ENCODE data around the gene SLC66A2. TPM values are rescaled to one million over a fixed set of nuclear protein-coding genes. Genes with fewer than 3 reads are reported as not detected.
A peak's percentile ranks its signal among the peaks of the same experiment; 100 is the strongest.

The SLC66A2 gene
- total RNA-seq, 4 donors from 2014 or later = 30.4 to 49.6 (median 35.1) TPM

GRCh38 chr18:79954791-79955190 is 3.3 kb upstream of the SLC66A2 start:
- Histone ChIP-seq H3K9me3 (no peaks in the 10 kb centered on the region), H3K27ac (peak overlapping the region in 3 of 4 donors; percentile 52 to 72 (median 72)), H3K36me3 (no peaks in the 10 kb centered on the region), H3K27me3 (no peaks in the 10 kb centered on the region), H3K4me3 (no peak overlapping the region), H3K4me1 (peaks cover 12 to 65% (median 27%) of the 10 kb centered on the region in 3 donors)
- intact Hi-C loops (cut with DNase I) = no loop called here
- no peak for TF ChIP-seq POLR2A (IDR thresholded peaks at IDR 0.05)
- TF ChIP-seq, protein P1, sequence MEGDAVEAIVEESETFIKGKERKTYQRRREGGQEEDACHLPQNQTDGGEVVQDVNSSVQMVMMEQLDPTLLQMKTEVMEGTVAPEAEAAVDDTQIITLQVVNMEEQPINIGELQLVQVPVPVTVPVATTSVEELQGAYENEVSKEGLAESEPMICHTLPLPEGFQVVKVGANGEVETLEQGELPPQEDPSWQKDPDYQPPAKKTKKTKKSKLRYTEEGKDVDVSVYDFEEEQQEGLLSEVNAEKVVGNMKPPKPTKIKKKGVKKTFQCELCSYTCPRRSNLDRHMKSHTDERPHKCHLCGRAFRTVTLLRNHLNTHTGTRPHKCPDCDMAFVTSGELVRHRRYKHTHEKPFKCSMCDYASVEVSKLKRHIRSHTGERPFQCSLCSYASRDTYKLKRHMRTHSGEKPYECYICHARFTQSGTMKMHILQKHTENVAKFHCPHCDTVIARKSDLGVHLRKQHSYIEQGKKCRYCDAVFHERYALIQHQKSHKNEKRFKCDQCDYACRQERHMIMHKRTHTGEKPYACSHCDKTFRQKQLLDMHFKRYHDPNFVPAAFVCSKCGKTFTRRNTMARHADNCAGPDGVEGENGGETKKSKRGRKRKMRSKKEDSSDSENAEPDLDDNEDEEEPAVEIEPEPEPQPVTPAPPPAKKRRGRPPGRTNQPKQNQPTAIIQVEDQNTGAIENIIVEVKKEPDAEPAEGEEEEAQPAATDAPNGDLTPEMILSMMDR (IDR thresholded peaks at IDR 0.05) = no peak
- no peak for DNase-seq
- WGBS, 2 donors = 89 to 95% methylated on average over 4 to 5 of the region's 5 CpGs

DNA sequence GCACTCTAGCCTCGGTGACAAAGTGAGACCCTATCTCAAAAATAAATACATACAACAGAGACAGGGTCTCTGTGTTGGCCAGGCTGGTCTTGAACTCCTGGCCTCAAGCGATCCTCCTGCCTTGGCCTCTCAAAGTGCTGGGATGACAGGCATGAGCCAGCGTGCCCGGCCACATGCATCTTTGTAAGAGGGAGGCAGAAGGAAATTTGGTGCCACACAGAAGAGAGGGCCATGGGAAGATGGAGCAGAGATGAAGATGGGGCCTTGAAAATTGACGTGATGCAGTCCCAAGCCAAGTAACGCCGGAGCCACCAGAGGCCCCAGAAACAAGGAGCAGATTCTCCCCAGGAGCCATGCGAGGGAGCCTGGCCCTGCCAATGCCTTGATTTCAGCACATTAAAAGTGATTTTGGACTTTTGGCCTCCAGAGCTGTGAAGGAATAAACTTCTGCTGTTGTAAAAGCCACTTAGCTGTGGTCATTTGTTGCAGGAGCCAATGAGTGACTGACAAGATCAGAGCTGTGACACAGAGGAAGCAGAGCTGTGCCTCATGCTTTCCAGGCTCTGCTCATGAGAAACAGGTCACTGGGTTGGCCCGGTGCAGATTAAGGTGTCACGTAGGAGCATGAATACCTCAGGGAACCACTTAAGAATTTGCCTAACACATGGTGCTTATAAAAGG is 2.7 kb upstream of the SLC66A2 start:
- H3K27ac ChIP-seq = peak overlapping the region in 3 of 4 donors; percentile 52 to 72 (median 72)
- no peaks in the 10 kb centered on the region for H3K27me3 ChIP-seq
- DNase-seq = no peak
- H3K9me3 ChIP-seq = no peaks in the 10 kb centered on the region
- H3K36me3 ChIP-seq = peaks cover 0 to 5% (median 0%) of the 10 kb centered on the region in 3 donors
- peaks cover 18 to 66% (median 28%) of the 10 kb centered on the region in 3 donors for H3K4me1 ChIP-seq
- no peak for TF ChIP-seq POLR2A (IDR thresholded peaks at IDR 0.05)
- TF ChIP-seq, protein P1 (IDR thresholded peaks at IDR 0.05) = no peak
- 58 to 75% methylated on average over 7 to 8 of the region's 10 CpGs for WGBS, 2 donors
- H3K4me3 ChIP-seq = no peak overlapping the region
- intact Hi-C loops (cut with DNase I) = no loop called here

- H3K4me3 ChIP-seq = peak overlapping the region in 2 of 4 donors; percentile 86 to 99
- DNase-seq = no peak
- peaks cover 0 to 13% (median 0%) of the 10 kb centered on the region in 3 donors for H3K36me3 ChIP-seq
- H3K27ac ChIP-seq = peak overlapping the region in 2 of 4 donors; percentile 9 to 91
- intact Hi-C loops (cut with DNase I) = no loop called here
- no peaks in the 10 kb centered on the region for H3K27me3 ChIP-seq
- no peaks in the 10 kb centered on the region for H3K9me3 ChIP-seq
- WGBS, 2 donors = 78 to 100% methylated on average over 3 to 6 of the region's 24 CpGs
- no peak for TF ChIP-seq POLR2A (IDR thresholded peaks at IDR 0.05)
- TF ChIP-seq, protein P1 (IDR thresholded peaks at IDR 0.05) = no peak
- H3K4me1 ChIP-seq = peaks cover 23 to 77% (median 28%) of the 10 kb centered on the region in 3 donors
Measured at GRCh38 chr18:79952996-79953559, 1.6 kb upstream of the SLC66A2 start.

DNA sequence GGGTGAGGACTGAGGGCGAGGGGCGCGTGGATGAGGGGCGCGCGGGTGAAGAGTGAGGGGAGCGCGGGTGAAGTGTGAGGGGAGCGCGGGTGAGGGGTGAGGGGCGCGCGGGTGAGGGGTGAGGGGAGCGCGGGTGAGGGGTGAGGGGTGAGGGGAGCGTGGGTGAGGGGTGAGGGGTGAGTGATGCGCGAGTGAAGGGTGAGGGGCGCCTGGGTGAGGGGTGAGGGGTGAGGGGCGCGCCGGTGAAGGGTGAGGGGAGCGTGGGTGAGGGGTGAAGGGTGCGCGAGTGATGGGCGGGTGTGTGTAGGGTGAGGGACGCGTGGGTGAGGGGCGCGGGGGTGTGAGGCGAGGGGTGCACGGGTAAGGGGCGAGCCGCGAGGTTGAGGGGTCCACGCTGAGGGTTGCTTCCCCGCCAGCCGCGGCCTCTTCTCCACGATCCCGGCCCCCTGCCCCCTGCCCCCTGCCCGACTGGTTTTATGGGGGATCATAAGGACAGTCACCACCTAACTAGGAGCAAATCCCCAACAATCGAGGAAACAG is 1.1 kb upstream of the SLC66A2 start:
- no peak for TF ChIP-seq POLR2A (IDR thresholded peaks at IDR 0.05)
- TF ChIP-seq, protein P1 (IDR thresholded peaks at IDR 0.05) = no peak
- no peaks in the 10 kb centered on the region for H3K9me3 ChIP-seq
- H3K27ac ChIP-seq = peak overlapping the region; percentile 91 to 98 (median 96)
- H3K27me3 ChIP-seq = no peaks in the 10 kb centered on the region
- DNase-seq = no peak
- H3K36me3 ChIP-seq = peaks cover 0 to 19% (median 0%) of the 10 kb centered on the region in 3 donors
- H3K4me3 ChIP-seq = peak overlapping the region; percentile 86 to 99 (median 99)
- H3K4me1 ChIP-seq = peaks cover 27 to 82% (median 28%) of the 10 kb centered on the region in 3 donors
- intact Hi-C loops (cut with DNase I) = no loop called here
- WGBS, 2 donors = 30 to 49% methylated on average over 7 to 21 of the region's 43 CpGs
